A549 (cell line): ENCODE data around the gene PPP1R3E. TPM values are rescaled to one million over a fixed set of nuclear protein-coding genes. Genes with fewer than 3 reads are reported as not detected.

Experiments
- ATAC-seq, 2 experiments: fragments of 200-7000 bp in 1 of 2; fragments of >200 bp in 1 of 2; cut with Nextera tagmentation in 1 of 2; cut with Tn5 transposase in 1 of 2; 3 replicates each; pipeline versions ENCODE4 v1.8.0 to v1.9.1; 2018 to 2020; ENCODE audit warnings: mild to moderate bottlenecking in 1 of 2, moderate library complexity in 1 of 2
- CTCF ChIA-PET: fragments of 300-600 bp; sonication (Branson Sonifier 250); formaldehyde crosslinking; extraction: SDS; loops from one replicate; lab custom pipeline; 2021; ENCODE audit warnings: antibody characterized with exemption, inconsistent platforms; lab: Yijun Ruan, JAX
- POLR2A ChIA-PET: fragments of 350-600 bp; formaldehyde crosslinking; extraction: SDS; loops from one replicate; lab custom pipeline; 2021; ENCODE audit warnings: antibody characterized with exemption, inconsistent platforms; lab: Yijun Ruan, JAX
- DNase-seq, 2 experiments: peaks; one replicate each; pipeline versions ENCODE4 v3.0.0 to v3.0.0-alpha.2; 2011 to 2016; ENCODE audit warnings: low read depth in 1 of 2, low spot score in 1 of 2
- FAIRE-seq: peaks from 2 replicates; lab custom pipeline; 2011; peaks lifted over from hg19 to GRCh38; lab: Jason Lieb, UNC
- H3K27ac ChIP-seq, 2 experiments: fragments of >200 bp; sonication (Bioruptor Twin); formaldehyde crosslinking; 3 replicates each; pipeline ENCODE4 v1.5.1; 2016 to 2017
- H3K4me1 ChIP-seq: fragments of >200 bp; sonication (Bioruptor Twin); formaldehyde crosslinking; 3 replicates; pipeline ENCODE4 v1.6.1; 2016
- H3K4me2 ChIP-seq: fragments of >200 bp; sonication (Bioruptor Twin); formaldehyde crosslinking; 3 replicates; pipeline ENCODE4 v1.6.1; 2016
- H3K4me3 ChIP-seq: fragments of >200 bp; sonication (Bioruptor Twin); formaldehyde crosslinking; 3 replicates; pipeline ENCODE4 v1.5.1; 2016
- H3K9me3 ChIP-seq: fragments of >200 bp; sonication (Bioruptor Twin); formaldehyde crosslinking; 3 replicates; pipeline ENCODE4 v1.6.1; 2016
- ATOH8 ChIP-seq: fragments of 250-450 bp; sonication (Bioruptor Pico); IDR thresholded peaks from 2 replicates; pipeline ENCODE4 v1.5.0; 2020; ENCODE audit warnings: low read depth, mild to moderate bottlenecking, moderate library complexity
- BCL3 ChIP-seq: fragments of >200 bp; sonication (Bioruptor Twin); formaldehyde crosslinking; IDR thresholded peaks from 3 replicates; pipeline ENCODE4 v1.6.1; 2016
- CBX2 ChIP-seq: fragments of 200-600 bp; sonication (generic); IDR thresholded peaks from 2 replicates; pipeline ENCODE4 v1.6.1; 2016; ENCODE audit warnings: low read depth, mild to moderate bottlenecking, borderline replicate concordance
- EP300 ChIP-seq, 2 experiments: fragments of >200 bp; sonication (Bioruptor Twin); formaldehyde crosslinking; IDR thresholded peaks; 2 replicates in 1 of 2; 3 replicates in 1 of 2; pipeline ENCODE4 v1.6.1; 2016 to 2017
- ESRRA ChIP-seq: fragments of 150-350 bp; IDR thresholded peaks from 2 replicates; pipeline ENCODE4 v1.6.1; 2014; ENCODE audit warnings: mild to moderate bottlenecking, low read length, borderline replicate concordance
- FOSB ChIP-seq: fragments of 250-450 bp; sonication (Bioruptor Pico); IDR thresholded peaks from 2 replicates; pipeline ENCODE4 v1.5.0; 2020; ENCODE audit warnings: mild to moderate bottlenecking, moderate library complexity
- GATA3 ChIP-seq: IDR thresholded peaks from 2 replicates; pipeline ENCODE4 v1.6.1; 2012; ENCODE audit warnings: borderline replicate concordance
- HDAC2 ChIP-seq: fragments of 200-600 bp; sonication (generic); IDR thresholded peaks from 2 replicates; pipeline ENCODE4 v1.6.1; 2016
- HEYL ChIP-seq: fragments of 250-450 bp; sonication (Bioruptor Pico); IDR thresholded peaks from 2 replicates; pipeline ENCODE4 v1.8.0; 2021; ENCODE audit warnings: mild to moderate bottlenecking, moderate library complexity
- HOXA7 ChIP-seq: fragments of 250-450 bp; sonication (Bioruptor Pico); IDR thresholded peaks from 2 replicates; pipeline ENCODE4 v1.5.0; 2020; ENCODE audit warnings: mild to moderate bottlenecking, moderate library complexity
- HOXB13 ChIP-seq: fragments of 250-450 bp; sonication (Bioruptor Pico); IDR thresholded peaks from 2 replicates; pipeline ENCODE4 v1.5.0; 2020; ENCODE audit warnings: low read depth, mild to moderate bottlenecking, moderate library complexity
- JUN ChIP-seq, 2 experiments: fragments of >200 bp; sonication (Bioruptor Twin); formaldehyde crosslinking; IDR thresholded peaks; 2 replicates in 1 of 2; 3 replicates in 1 of 2; pipeline ENCODE4 v1.6.1; 2016 to 2017
- JUNB ChIP-seq: fragments of >200 bp; sonication (Bioruptor Twin); formaldehyde crosslinking; IDR thresholded peaks from 2 replicates; pipeline ENCODE4 v1.6.1; 2016
- KDM5A ChIP-seq: fragments of 200-600 bp; sonication (generic); IDR thresholded peaks from 2 replicates; pipeline ENCODE4 v1.6.1; 2016; ENCODE audit warnings: antibody characterized with exemption, mild to moderate bottlenecking
- MAX ChIP-seq: IDR thresholded peaks from 2 replicates; pipeline ENCODE4 v1.6.1; 2012
- MAZ ChIP-seq: fragments of 150-350 bp; IDR thresholded peaks from 2 replicates; pipeline ENCODE4 v1.6.1; 2014; ENCODE audit warnings: antibody characterized with exemption, low read depth, low read length, borderline replicate concordance
- MYC ChIP-seq: IDR thresholded peaks from 2 replicates; pipeline ENCODE4 v1.6.1; 2012; ENCODE audit warnings: mild to moderate bottlenecking, inconsistent platforms, low read length, improper control_type of control experiment, borderline replicate concordance
- NPAS2 ChIP-seq: fragments of 250-450 bp; sonication (Bioruptor Pico); IDR thresholded peaks from 2 replicates; pipeline ENCODE4 v1.8.0; 2022; ENCODE audit warnings: mild to moderate bottlenecking, moderate library complexity, borderline replicate concordance
- PHF8 ChIP-seq: fragments of 200-600 bp; sonication (generic); IDR thresholded peaks from 2 replicates; pipeline ENCODE4 v1.6.1; 2016; ENCODE audit warnings: low read depth, mild to moderate bottlenecking, antibody characterized with exemption, moderate library complexity, borderline replicate concordance
- POLR2A ChIP-seq: IDR thresholded peaks from 2 replicates; pipeline ENCODE4 v1.6.1; 2012; ENCODE audit warnings: mild to moderate bottlenecking, low read length
- POLR2AphosphoS2 ChIP-seq: conservative IDR thresholded peaks from 2 replicates; pipeline ENCODE4 v1.6.1; 2012; ENCODE audit warnings: low read length, improper control_type of control experiment, inconsistent platforms
- RAD21 ChIP-seq, 2 experiments: fragments of >200 bp in 1 of 2; sonication (Bioruptor Twin) in 1 of 2; formaldehyde crosslinking in 1 of 2; IDR thresholded peaks in 1 of 2; conservative IDR thresholded peaks in 1 of 2; 2 replicates in 1 of 2; 3 replicates in 1 of 2; pipeline ENCODE4 v1.6.1; 2012 to 2018; ENCODE audit warnings: inconsistent platforms in 1 of 2
- REST ChIP-seq: fragments of 200-600 bp; sonication (generic); IDR thresholded peaks from 2 replicates; pipeline ENCODE4 v1.6.1; 2016; ENCODE audit warnings: antibody characterized with exemption, mild to moderate bottlenecking, moderate library complexity
- RFX5 ChIP-seq: fragments of 450-650 bp; IDR thresholded peaks from 2 replicates; pipeline ENCODE4 v1.7.1; 2014; ENCODE audit warnings: antibody characterized with exemption, mild to moderate bottlenecking, moderate library complexity
- RNF2 ChIP-seq: fragments of 200-600 bp; sonication (generic); IDR thresholded peaks from 2 replicates; pipeline ENCODE4 v1.6.1; 2016; ENCODE audit warnings: low read depth, mild to moderate bottlenecking, antibody characterized with exemption, moderate library complexity, borderline replicate concordance
- SREBF2 ChIP-seq: fragments of 450-650 bp; IDR thresholded peaks from 2 replicates; pipeline ENCODE4 v1.6.1; 2014; ENCODE audit warnings: mild to moderate bottlenecking, moderate library complexity
- TFCP2L1 ChIP-seq: fragments of 250-450 bp; sonication (Bioruptor Pico); IDR thresholded peaks from 2 replicates; pipeline ENCODE4 v1.5.0; 2021; ENCODE audit warnings: mild to moderate bottlenecking
- ZC3H11A ChIP-seq: fragments of 450-650 bp; IDR thresholded peaks from 2 replicates; pipeline ENCODE4 v1.6.1; 2014; ENCODE audit warnings: antibody characterized with exemption, mild to moderate bottlenecking
- WGBS: methylation state at CpG from one replicate; pipeline ENCODE4 v1.1.6; 2017; ENCODE audit errors: missing lambda C conversion rate; 5-methylcytosine and 5-hydroxymethylcytosine counted together
- polyA plus RNA-seq, 4 experiments: library from polyadenylated mRNA; depleted of rRNA in 3 of 4; stranded (reverse); fragments of >200 nt; fragmentation: RNase III in 1 of 4; extraction: RNeasy Plus Mini Kit Qiagen cat#74134 plus additional on column Dnase treatment in 1 of 4; gene quantifications; 2 replicates in 3 of 4; 3 replicates in 1 of 4; pipeline ENCODE4 v1.2.3, GENCODE V29; 2011 to 2017

PPP1R3E gene
- polyA plus RNA-seq, 2 of the 4 experiments (the other 2 are of a cell fraction): 7.5 to 11.1 TPM

GRCh38 chr14:23306412-23307145 lies 3.9 kb upstream of the PPP1R3E start, which contains the start of gene BCL2L2:
TSS of gene BCL2L2 (plus strand) at chr14:23306833. CDS start at chr14:23307768, 935 bp downstream.
- CTCF ChIA-PET: interaction anchor here (0.7 to 3.8 kb wide), 11 partner anchors 11 to 257 kb away, joined by 3 to 21 read pairs (median 4); partner anchors contain the start of genes PABPN1 and SLC22A17
- POLR2A ChIA-PET: interaction anchor here (0.6 to 4.5 kb wide), 9 partner anchors 10 to 349 kb away, joined by 3 to 64 read pairs (median 6); partner anchors contain the start of genes ACIN1, C14orf119, HAUS4 and HOMEZ
- FAIRE-seq (no peak), ATAC-seq (peak; percentile 66 to 78), DNase-seq (peak; percentile 66 to 92)
- Histone ChIP-seq H3K4me2 (peak within 1 kb of the TSS; percentile 94), H3K4me3 (peak within 1 kb of the TSS; percentile 74), H3K27ac (peak within 1 kb of the TSS; percentile 95 to 96), H3K4me1 (peaks cover 29% of the 10 kb centered on the region), H3K9me3 (no peaks in the 10 kb centered on the region)
- WGBS: 2% methylated on average over 17 of the region's 24 CpGs
- peak; percentile 50; the same call in 1 of the 2 replicates for TF ChIP-seq MYC
- TF ChIP-seq MAZ: peak; percentile 100
- 0 out of 3 replicates have a peak, but pooled peaks have one; percentile 61 for TF ChIP-seq BCL3
- TF ChIP-seq MAX: peak; percentile 61
- peak; percentile 63 for TF ChIP-seq KDM5A
- no peak for TF ChIP-seq JUNB
- TF ChIP-seq ESRRA: no peak
- peak; percentile 66 to 74; a peak in 3 of 5 replicates for TF ChIP-seq JUN (IDR thresholded peaks at IDR 0.05)
- no peak for TF ChIP-seq SREBF2
- peak; percentile 71 for TF ChIP-seq POLR2A
- TF ChIP-seq POLR2AphosphoS2: no peak
- TF ChIP-seq HEYL (CRISPR knock-in tag): no peak
- peak; percentile 74 for TF ChIP-seq PHF8

- H3K4me3 ChIP-seq: peak overlapping the region; percentile 58
- FAIRE-seq: no peak
- H3K4me2 ChIP-seq: peak overlapping the region; percentile 84
- ChIA-PET CTCF (interaction anchor here (1.0 to 12.8 kb wide), 7 partner anchors 8 to 257 kb away, joined by 3 to 254 read pairs (median 15); partner anchors contain the start of genes HOMEZ and PABPN1), POLR2A (interaction anchor here (0.6 to 4.1 kb wide), 9 partner anchors 9 to 914 kb away, joined by 3 to 40 read pairs (median 5); partner anchors contain the start of genes ACIN1, C14orf119, HOMEZ and MDP1)
- DNase-seq: no peak
- peak; percentile 49 to 50 for ATAC-seq
- WGBS: 0% methylated on average over 6 of the region's 25 CpGs
- H3K9me3 ChIP-seq: no peaks in the 10 kb centered on the region
- H3K4me1 ChIP-seq: peaks cover 23% of the 10 kb centered on the region
- peak overlapping the region; percentile 92 for H3K27ac ChIP-seq
- TF ChIP-seq CBX2: no peak
- 0 out of 2 replicates have a peak, but pooled peaks have one; percentile 49 for TF ChIP-seq HOXB13 (CRISPR knock-in tag)
- TF ChIP-seq HDAC2: no peak
- no peak for TF ChIP-seq HOXA7 (CRISPR knock-in tag)
- TF ChIP-seq RFX5: no peak
- TF ChIP-seq EP300 (IDR thresholded peaks at IDR 0.05): no peak
- TF ChIP-seq GATA3: no peak
- peak; percentile 63; the same call in 1 of the 2 replicates for TF ChIP-seq ATOH8 (CRISPR knock-in tag)
- TF ChIP-seq MAX: peak; percentile 96
- peak; percentile 14; the same call in 1 of the 2 replicates for TF ChIP-seq NPAS2
- no peak for TF ChIP-seq HEYL (CRISPR knock-in tag)
- TF ChIP-seq SREBF2: no peak
- no peak for TF ChIP-seq RNF2
- TF ChIP-seq FOSB (CRISPR knock-in tag): no peak
- no peak for TF ChIP-seq POLR2AphosphoS2
- TF ChIP-seq RAD21 (conservative IDR thresholded peaks at IDR 0.05 in 1 of 2, IDR thresholded peaks at IDR 0.05 in 1 of 2): no peak
- peak; percentile 45; the same call in 1 of the 3 replicates for TF ChIP-seq BCL3
- TF ChIP-seq REST: no peak
- peak; percentile 73 for TF ChIP-seq TFCP2L1 (CRISPR knock-in tag)
- no peak for TF ChIP-seq ZC3H11A
These were observed 730 bp downstream of the PPP1R3E start for GRCh38 chr14:23301969-23302289.
